Panc1 (cell line): Measurements from ENCODE around the gene DNAAF8. TPM values are rescaled to one million over a fixed set of nuclear protein-coding genes. Genes with fewer than 3 reads are reported as not detected.

Experiments used
- ATAC-seq: fragments of 200-7000 bp; cut with Tn5 transposase; 2 replicates; pipeline ENCODE4 v1.9.1; 2020; ENCODE audit warnings: mild to moderate bottlenecking, moderate library complexity
- BruUV-seq: library from RNA; stranded (reverse); fragments of 400-500 nt; replicated peaks from 2 replicates; lab custom pipeline; 2021; lab: Mats Ljungman, UMichigan
- CTCF ChIA-PET: fragments of 300-600 bp; sonication (Branson Sonifier 250); formaldehyde crosslinking; loops from one replicate; lab custom pipeline; 2022; ENCODE audit warnings: antibody characterized with exemption; lab: Charles Lee
- POLR2A ChIA-PET: fragments of 300-600 bp; sonication (Branson Sonifier 250); formaldehyde crosslinking; loops from one replicate; lab custom pipeline; 2022; ENCODE audit warnings: antibody characterized with exemption; lab: Charles Lee
- DNase-seq: peaks from one replicate; pipeline ENCODE4 v3.0.0-alpha.2; 2010; ENCODE audit warnings: low read depth, low spot score
- H3K27ac ChIP-seq: 2 replicates; pipeline ENCODE4 v1.5.1; 2011; ENCODE audit warnings: mild to moderate bottlenecking, low read length, inconsistent platforms
- H3K27me3 ChIP-seq: fragments of 200-500 bp; sonication (Bioruptor generic); 2 replicates; pipeline ENCODE4 v1.6.0; 2014; ENCODE audit warnings: low read length, inconsistent platforms; ENCODE audit not compliant: control insufficient read depth, insufficient read depth
- H3K36me3 ChIP-seq: fragments of 200-500 bp; sonication (Bioruptor generic); 2 replicates; pipeline ENCODE4 v1.5.1; 2014; ENCODE audit warnings: inconsistent platforms, mild to moderate bottlenecking, low read length, moderate library complexity; ENCODE audit not compliant: control insufficient read depth, insufficient read depth
- H3K4me1 ChIP-seq: 2 replicates; pipeline ENCODE4 v1.5.1; 2011; ENCODE audit warnings: inconsistent platforms, mild to moderate bottlenecking, low read length, moderate library complexity; ENCODE audit not compliant: control insufficient read depth, insufficient read depth
- H3K4me3 ChIP-seq, 2 experiments: 2 replicates each; pipeline ENCODE4 v1.5.1; 2011 to 2012; ENCODE audit warnings: low read depth in 2 of 2, low read length in 2 of 2, mild to moderate bottlenecking in 2 of 2, inconsistent platforms in 1 of 2, moderate library complexity in 1 of 2
- H3K9me3 ChIP-seq: fragments of 200-500 bp; sonication (Bioruptor generic); 2 replicates; pipeline ENCODE4 v1.5.1; 2014; ENCODE audit warnings: low read depth, mild to moderate bottlenecking, inconsistent platforms, low read length, moderate library complexity; ENCODE audit not compliant: control insufficient read depth, insufficient read depth
- CTCF ChIP-seq: fragments of 450-650 bp; IDR thresholded peaks from 2 replicates; pipeline ENCODE4 v1.5.1; 2017; ENCODE audit warnings: mild to moderate bottlenecking
- POLR2AphosphoS5 ChIP-seq: IDR thresholded peaks from 2 replicates; pipeline ENCODE4 v1.6.1; 2012; ENCODE audit warnings: mild to moderate bottlenecking, low read depth, low read length, moderate library complexity
- REST ChIP-seq, 2 experiments: IDR thresholded peaks; 2 replicates each; pipeline ENCODE4 v1.6.1; 2011 to 2012; ENCODE audit warnings: low read depth in 2 of 2, control low read depth in 1 of 2, low read length in 1 of 2, mild to moderate bottlenecking in 1 of 2, moderate library complexity in 1 of 2; ENCODE audit not compliant: insufficient read depth in 1 of 2
- SIN3A ChIP-seq: IDR thresholded peaks from 2 replicates; pipeline ENCODE4 v1.6.1; 2012; ENCODE audit warnings: low read depth, mild to moderate bottlenecking, low read length, moderate library complexity, borderline replicate concordance; ENCODE audit not compliant: insufficient read depth
- TCF7L2 ChIP-seq: IDR thresholded peaks from 2 replicates; pipeline ENCODE4 v1.6.1; 2011; ENCODE audit warnings: mild to moderate bottlenecking, low read depth, low read length, inconsistent platforms
- in situ Hi-C: cut with HindIII; loops from 2 replicates; pipeline ENCODE4 v1.10.0; 2016; ENCODE audit warnings: low sequenced_read_pairs, low pct_unique_long_range_greater_than_20kb
- intact Hi-C: fragments of 100-400 bp; cut with micrococcal nuclease; formaldehyde crosslinking; loops from one replicate; pipeline ENCODE4 v1.10.0; 2022; ENCODE audit not compliant: unreplicated experiment
- total RNA-seq: library from RNA; stranded (reverse); gene quantifications from one replicate; pipeline ENCODE4 v1.2.1, GENCODE V29; 2021; ENCODE audit not compliant: unreplicated experiment

DNAAF8 gene
- total RNA-seq, 1 experiment from 2014 or later, result 2.3 TPM

GRCh38 chr16:4797805-4798252 is 63.5 kb downstream of the DNAAF8 start:
- Histone ChIP-seq H3K27me3 (no peaks in the 10 kb centered on the region), H3K9me3 (no peaks in the 10 kb centered on the region), H3K4me1 (peaks cover 12% of the 10 kb centered on the region), H3K36me3 (no peaks in the 10 kb centered on the region), H3K27ac (no peak overlapping the region), H3K4me3 (no peak overlapping the region)
- TF ChIP-seq REST (IDR thresholded peaks at IDR 0.05; ENCODE audit: insufficient read depth in 1 of 2, low read depth in 2 of 2, low read length in 1 of 2) (no peak), SIN3A (no peak), TCF7L2 (no peak), CTCF (no peak), POLR2AphosphoS5 (no peak)
- no TSS peak for BruUV-seq
- in situ Hi-C loops, result no loop called here
- ATAC-seq (no peak), DNase-seq (no peak)
- intact Hi-C loops, result no loop called here
- ChIA-PET CTCF (no interaction called here), POLR2A (no interaction called here)

GRCh38 chr16:4798456-4798855 is 64.1 kb downstream of the DNAAF8 start:
- intact Hi-C loops, result no loop called here

More at GRCh38 chr16:4798456-4798855, 64.1 kb downstream of the DNAAF8 start:
- Histone ChIP-seq H3K4me3 (no peak overlapping the region), H3K27ac (no peak overlapping the region), H3K36me3 (no peaks in the 10 kb centered on the region), H3K4me1 (peaks cover 14% of the 10 kb centered on the region), H3K27me3 (no peaks in the 10 kb centered on the region), H3K9me3 (no peaks in the 10 kb centered on the region)
- POLR2A ChIA-PET, result no interaction called here
- DNase-seq, result no peak
- ATAC-seq, result no peak
- no TSS peak for BruUV-seq
- no peak for TF ChIP-seq REST (IDR thresholded peaks at IDR 0.05; ENCODE audit: insufficient read depth in 1 of 2, low read depth in 2 of 2, low read length in 1 of 2)
- TF ChIP-seq TCF7L2, result no peak
- TF ChIP-seq SIN3A, result no peak
- TF ChIP-seq POLR2AphosphoS5, result no peak
- no peak for TF ChIP-seq CTCF
- in situ Hi-C loops, result no loop called here
- CTCF ChIA-PET, result no interaction called here

Other genes with a start within 250 kb of the DNAAF8 start
- 26.8 TPM for gene CDIP1, start 195.8 kb upstream of the DNAAF8 start, total RNA-seq
- gene C16orf96, start 178.2 kb upstream of the DNAAF8 start, total RNA-seq, result 0.15 TPM
- gene UBALD1, start 119.6 kb upstream of the DNAAF8 start, total RNA-seq, result 29.9 TPM
- gene MGRN1, start 109.7 kb upstream of the DNAAF8 start, total RNA-seq, result 59.7 TPM
- gene NUDT16L1, start 41.0 kb upstream of the DNAAF8 start, total RNA-seq, result 42.9 TPM
- gene ANKS3, start 266 bp upstream of the DNAAF8 start, total RNA-seq, result 26.6 TPM
- gene ZNF500, start 32.6 kb downstream of the DNAAF8 start, total RNA-seq, result 25.8 TPM
- gene SEPTIN12, start 53.8 kb downstream of the DNAAF8 start, total RNA-seq, result not detected
- gene SMIM22, start 60.8 kb downstream of the DNAAF8 start, total RNA-seq, result not detected
- 31.9 TPM for gene ROGDI, start 68.1 kb downstream of the DNAAF8 start, total RNA-seq
- 111 TPM for gene GLYR1, start 112.8 kb downstream of the DNAAF8 start, total RNA-seq
- gene UBN1, start 112.9 kb downstream of the DNAAF8 start, total RNA-seq, result 63.1 TPM
- gene PPL, start 202.6 kb downstream of the DNAAF8 start, total RNA-seq, result 89.4 TPM
- 0.26 TPM for gene SEC14L5, start 223.8 kb downstream of the DNAAF8 start, total RNA-seq